ENCODE results near the gene LRRC56.
"Not testable (repeated sequence)": the region's sequence is repeated elsewhere in the genome, so short reads cannot be mapped to it uniquely, and the experiment has no call there.

Gene LRRC56

GRCh38 chr11:516400-516799, 20.9 kb upstream of the LRRC56 start:
- H3K4me3 ChIP-seq: no peak overlapping the region
- H3K27ac ChIP-seq: peak overlapping the region in 6 of 21 experiments; percentile 60 to 89 (median 78)

GRCh38 chr11:516918-517685, 20.2 kb upstream of the LRRC56 start:
- peak overlapping the region in 8 of 21 experiments; percentile 42 to 75 (median 64) for H3K27ac ChIP-seq
- not testable (repeated sequence) for H3K4me3 ChIP-seq

DNA sequence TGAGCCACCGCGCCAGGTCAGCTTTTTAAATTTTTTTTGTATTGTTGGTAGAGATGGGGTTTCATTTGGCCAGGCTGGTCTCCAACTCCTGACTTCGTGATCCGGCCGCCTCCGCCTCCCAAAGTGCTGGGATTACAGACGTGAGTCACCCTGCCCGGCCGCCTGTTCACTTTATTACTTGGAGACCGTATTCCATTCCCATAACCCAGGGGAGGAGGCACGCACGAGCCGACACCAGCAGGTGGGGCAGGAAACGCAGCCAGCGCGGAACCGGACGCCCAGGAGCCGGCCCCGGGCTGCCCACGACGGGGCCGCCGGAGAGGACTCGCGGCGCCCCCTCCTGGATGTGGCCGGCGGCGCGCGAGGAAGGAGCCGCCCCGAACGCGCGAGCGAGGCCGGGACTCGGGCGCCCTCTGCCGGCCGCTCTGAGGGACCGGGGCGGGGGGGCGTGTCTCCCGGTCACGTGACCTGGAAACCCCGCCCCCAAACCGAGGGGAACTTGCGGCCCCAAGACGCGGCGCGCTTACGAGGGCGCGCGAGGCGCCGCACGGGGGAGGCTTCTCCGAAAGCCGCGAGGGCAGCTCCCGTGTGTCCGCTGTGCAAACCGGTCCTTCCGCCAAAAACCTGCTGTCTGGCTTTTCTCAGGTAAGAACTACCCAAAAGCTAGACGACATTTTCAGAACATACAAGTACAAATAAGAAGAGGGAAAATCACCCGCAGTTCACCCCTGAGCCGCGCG, 18.7 kb upstream of the LRRC56 start:
- H3K4me3 ChIP-seq: peak overlapping the region in 1 of 7 experiments; percentile 15
- peak overlapping the region in 19 of 21 experiments; percentile 15 to 76 (median 69) for H3K27ac ChIP-seq

GRCh38 chr11:520428-521176, 16.7 kb upstream of the LRRC56 start:
- no peak overlapping the region for H3K4me3 ChIP-seq
- no peak overlapping the region for H3K27ac ChIP-seq

GRCh38 chr11:521177-521688, 16.1 kb upstream of the LRRC56 start:
- no peak overlapping the region for H3K27ac ChIP-seq
- H3K4me3 ChIP-seq: no peak overlapping the region

- Histone ChIP-seq H3K4me3 (no peak overlapping the region), H3K27ac (no peak overlapping the region)
Measured at GRCh38 chr11:526192-526591, 11.1 kb upstream of the LRRC56 start.

DNA sequence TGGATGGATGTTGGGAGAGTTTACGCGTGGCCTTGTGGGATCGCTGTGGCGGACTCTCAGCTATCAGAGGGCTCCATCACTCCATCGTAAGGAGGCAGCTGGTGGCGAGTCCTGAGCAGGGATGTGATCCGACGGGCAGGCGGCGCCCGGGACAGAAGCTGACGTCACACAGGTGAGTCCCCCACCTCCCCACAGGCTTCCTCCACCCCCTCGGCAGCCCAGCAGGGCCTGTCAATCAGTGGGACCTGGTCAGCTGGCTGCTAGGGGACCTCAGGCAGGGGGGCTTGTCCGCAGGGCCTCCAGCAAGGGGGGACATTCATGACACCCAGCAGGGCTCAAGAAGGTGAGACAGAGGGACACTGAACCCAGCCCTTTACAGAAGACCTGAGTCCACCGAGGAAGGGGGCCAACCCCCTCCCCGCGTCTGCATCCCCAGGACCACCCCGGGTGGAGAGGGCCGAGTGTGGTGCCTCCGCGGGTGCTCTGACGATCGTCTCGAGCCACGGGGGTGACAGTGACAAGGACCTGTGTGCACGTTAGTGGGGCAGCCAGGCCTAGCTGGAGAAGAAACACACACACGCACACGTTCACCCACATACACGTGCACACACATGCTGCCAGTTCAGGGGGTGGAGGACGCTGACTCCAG, 9.0 kb upstream of the LRRC56 start:
- H3K27ac ChIP-seq: no peak overlapping the region
- no peak overlapping the region for H3K4me3 ChIP-seq

DNA sequence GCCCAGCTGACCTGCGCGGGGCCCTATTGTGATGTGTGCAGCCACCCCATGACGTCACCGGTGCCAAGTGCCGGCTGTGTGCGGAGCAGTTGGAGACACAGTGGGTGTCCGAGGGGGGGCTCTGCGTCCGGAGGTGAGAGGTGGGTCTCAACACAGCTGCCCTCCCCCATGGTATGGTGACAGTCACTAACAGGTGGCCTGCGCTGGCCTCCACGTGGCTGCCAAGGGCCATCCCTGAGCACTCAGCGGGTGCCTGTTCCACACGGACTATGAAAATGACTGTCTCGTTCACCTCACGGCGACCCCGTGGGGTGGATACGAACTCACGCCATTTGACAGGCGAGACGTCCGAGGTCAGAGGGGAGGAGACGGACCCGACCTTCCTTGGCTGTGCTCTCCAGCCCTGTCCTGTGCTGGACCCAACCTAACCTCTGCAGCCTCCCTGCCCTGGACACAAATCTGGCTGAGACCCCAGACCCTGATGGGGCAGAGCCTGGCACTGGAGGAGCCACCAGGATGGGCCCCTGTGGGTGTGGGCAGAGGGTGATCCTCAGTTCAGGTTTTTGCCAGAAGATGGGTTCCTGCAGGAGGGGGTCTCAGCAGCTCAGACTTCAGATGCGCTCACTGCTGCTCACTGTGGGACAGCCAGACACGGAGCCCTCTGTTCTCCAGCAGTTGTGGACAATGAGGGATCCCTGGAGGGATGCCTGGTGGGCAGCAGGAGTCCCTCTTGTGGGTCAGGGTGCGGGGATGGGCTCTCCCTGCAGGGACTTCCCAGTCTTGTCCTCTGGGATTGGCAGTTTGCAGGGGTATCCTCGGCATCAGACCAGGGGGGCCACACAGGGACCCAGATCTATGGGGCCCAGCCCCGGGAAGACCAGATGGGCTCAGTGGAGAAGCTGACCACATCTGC, 8.3 kb upstream of the LRRC56 start:
- H3K27ac ChIP-seq: peak overlapping the region in 1 of 21 experiments; percentile 40
- no peak overlapping the region for H3K4me3 ChIP-seq

DNA sequence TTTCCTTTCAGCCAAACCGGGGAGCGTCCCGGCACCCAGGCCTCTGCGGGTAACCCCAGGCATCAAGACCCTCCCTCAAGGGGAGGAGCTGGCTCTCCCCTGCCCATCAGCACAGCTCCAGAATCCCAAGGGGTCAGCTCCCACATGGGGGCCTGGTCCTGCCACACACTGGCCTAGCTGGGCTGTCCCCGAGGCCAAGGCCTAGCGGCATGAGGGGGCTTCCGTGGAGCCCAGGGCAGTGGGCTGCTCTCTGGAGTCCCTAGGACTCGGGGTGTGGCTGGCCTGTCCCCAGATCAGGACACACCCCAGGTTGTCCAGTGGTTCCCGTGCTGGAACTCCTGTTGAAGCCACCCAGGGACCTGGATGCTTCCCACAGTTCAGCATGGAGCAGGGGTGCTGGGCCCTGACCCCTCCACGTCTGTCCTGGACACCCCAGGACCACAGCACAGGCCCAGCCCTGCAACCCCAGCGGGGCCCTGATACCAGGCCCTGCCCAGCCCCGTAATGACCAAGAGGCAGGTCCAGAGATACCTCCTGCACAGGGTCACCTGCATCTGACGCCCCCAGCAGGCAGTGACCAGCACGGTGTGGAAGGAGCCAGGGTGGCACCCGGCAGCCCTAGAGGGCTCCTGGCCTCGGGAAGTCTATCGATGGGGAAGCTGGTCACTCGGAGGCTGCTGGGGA, 7.5 kb upstream of the LRRC56 start:
- Histone ChIP-seq H3K4me3 (no peak overlapping the region), H3K27ac (peak overlapping the region in 1 of 21 experiments; percentile 40)

DNA sequence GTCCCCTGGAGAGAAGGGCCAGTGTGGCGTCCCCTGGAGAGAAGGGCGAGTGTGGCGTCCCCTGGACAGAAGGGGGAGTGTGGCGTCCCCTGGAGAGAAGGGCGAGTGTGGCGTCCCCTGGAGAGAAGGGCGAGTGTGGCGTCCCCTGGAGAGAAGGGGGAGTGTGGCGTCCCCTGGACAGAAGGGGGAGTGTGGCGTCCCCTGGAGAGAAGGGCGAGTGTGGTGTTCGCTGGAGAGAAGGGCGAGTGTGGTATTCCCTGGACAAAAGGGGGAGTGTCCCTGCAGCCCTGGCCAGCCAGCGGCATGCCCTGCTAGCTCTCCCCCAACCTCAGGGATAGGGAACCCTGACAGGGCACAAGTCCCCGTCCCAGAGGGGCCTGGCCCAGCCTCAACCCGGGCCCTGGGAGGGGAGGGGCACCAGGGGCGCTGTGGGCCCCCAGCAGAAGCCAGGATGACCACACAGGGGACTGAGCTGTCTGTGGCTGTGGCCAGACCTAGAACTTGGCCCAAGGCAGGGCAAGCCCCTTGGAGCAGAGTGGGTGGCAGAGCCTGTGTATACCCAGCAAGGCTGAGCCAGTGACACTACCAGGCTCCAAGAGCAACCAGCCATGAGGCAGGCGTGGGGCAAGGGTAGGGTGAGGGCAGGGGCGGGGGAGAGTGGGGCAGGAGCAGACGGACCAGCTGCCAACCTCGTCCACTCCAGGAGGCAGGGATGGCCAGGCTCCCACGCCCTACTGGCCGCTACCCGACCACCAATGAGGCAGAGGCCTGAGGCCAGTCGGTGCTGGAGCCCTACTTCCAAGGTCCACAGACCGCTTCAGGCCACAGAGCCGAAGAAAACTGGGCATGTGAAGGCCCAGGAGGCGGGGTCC, 6.1 kb upstream of the LRRC56 start:
- no peak overlapping the region for H3K27ac ChIP-seq
- no peak overlapping the region for H3K4me3 ChIP-seq

DNA sequence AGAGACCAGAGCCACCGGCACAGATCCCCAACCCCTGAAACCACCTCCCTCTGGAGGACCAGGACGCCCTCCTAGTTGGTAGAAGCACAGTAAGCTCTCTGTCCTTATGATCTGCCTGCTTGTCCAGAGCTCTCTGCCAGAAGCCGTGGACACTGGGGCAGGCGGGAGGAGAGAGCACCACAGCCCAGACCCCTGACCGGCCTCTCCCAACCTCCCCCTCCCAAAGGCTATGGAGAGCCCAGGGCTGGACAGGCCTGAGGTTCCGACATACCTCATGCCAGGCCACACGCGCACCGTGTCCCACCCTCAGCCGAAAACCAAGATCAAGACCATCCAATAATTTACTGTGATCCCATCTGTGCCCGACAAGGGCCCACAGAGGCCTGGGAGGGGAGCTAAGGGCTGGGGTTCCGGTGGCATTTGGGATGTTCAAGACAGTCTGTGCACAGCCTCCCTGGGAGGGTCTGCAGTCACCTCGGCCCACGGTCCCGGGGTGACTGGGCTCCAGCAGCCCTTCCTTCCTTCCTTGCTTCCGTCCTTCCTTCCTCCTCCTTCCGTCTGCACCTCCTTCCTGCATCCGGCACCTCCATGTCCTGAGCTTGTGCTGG, 5.3 kb upstream of the LRRC56 start:
- no peak overlapping the region for H3K27ac ChIP-seq
- H3K4me3 ChIP-seq: no peak overlapping the region

DNA sequence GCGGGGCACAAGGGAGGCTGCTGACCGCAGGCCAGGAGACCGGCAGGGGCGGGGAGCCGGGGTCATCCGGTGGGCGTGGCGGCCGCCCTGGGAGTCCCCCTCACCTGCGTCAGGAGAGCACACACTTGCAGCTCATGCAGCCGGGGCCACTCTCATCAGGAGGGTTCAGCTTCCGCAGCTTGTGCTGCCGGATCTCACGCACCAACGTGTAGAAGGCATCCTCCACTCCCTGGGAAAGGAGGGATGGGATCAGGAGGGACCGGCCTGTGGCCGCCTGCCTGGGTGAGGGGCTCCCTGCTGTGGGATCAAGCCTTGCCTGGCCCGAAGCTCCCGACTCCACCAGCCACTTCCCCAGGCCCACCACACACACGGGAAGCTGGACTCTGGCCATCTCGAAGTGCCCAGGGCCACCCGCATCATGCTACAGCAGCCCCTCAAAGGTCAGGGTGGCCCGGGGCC, 4.8 kb upstream of the LRRC56 start:
- H3K4me3 ChIP-seq: no peak overlapping the region
- no peak overlapping the region for H3K27ac ChIP-seq

- no peak overlapping the region for H3K4me3 ChIP-seq
- H3K27ac ChIP-seq: peak overlapping the region in 1 of 21 experiments; percentile 93
Measured at GRCh38 chr11:532986-533585, 4.2 kb upstream of the LRRC56 start.

DNA sequence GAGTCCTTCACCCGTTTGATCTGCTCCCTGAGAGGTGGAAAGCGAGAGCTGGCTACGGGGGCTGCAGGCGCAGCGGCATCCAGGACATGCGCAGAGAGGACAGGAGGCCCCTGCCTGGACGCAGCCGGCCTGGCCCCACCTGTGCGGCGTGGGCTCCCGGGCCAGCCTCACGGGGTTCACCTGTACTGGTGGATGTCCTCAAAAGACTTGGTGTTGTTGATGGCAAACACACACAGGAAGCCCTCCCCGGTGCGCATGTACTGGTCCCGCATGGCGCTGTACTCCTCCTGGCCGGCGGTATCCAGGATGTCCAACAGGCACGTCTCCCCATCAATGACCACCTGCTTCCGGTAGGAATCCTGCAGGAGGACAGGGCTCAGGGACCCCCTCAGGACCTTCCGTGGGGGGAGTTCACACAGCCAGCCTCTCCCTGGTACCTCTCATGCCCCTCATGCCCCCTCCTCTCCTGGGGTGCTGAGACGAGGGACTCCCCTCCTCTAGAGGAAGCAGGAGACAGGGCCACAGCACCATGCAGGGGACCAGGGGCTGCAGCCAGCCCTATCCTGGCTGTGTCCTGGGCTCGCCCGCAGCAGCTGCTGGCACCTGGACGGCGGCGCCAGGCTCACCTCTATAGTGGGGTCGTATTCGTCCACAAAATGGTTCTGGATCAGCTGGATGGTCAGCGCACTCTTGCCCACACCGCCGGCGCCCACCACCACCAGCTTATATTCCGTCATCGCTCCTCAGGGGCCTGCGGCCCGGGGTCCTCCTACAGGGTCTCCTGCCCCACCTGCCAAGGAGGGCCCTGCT, 3.5 kb upstream of the LRRC56 start:
- peak overlapping the region in 17 of 21 experiments; percentile 0 to 97 (median 93) for H3K27ac ChIP-seq

More for the DNA sequence above, 3.5 kb upstream of the LRRC56 start:
- H3K4me3 ChIP-seq: peak overlapping the region; percentile 51 to 88 (median 83)
